GM21390 (cell line): ENCODE measurements around the gene LRSAM1.
"Not testable (repeated sequence)": the region's sequence is repeated elsewhere in the genome, so short reads cannot be mapped to it uniquely, and the experiment has no call there.

Experiments
- ATAC-seq: cut with Tn5 transposase; IDR thresholded peaks from one replicate; pipeline ENCODE4 v1.9.1; 2021; ENCODE audit not compliant: unreplicated experiment

LRSAM1 gene

GRCh38 chr9:127455324-127455992 lies 4.1 kb downstream of the LRSAM1 start:
- ATAC-seq = no peak

DNA sequence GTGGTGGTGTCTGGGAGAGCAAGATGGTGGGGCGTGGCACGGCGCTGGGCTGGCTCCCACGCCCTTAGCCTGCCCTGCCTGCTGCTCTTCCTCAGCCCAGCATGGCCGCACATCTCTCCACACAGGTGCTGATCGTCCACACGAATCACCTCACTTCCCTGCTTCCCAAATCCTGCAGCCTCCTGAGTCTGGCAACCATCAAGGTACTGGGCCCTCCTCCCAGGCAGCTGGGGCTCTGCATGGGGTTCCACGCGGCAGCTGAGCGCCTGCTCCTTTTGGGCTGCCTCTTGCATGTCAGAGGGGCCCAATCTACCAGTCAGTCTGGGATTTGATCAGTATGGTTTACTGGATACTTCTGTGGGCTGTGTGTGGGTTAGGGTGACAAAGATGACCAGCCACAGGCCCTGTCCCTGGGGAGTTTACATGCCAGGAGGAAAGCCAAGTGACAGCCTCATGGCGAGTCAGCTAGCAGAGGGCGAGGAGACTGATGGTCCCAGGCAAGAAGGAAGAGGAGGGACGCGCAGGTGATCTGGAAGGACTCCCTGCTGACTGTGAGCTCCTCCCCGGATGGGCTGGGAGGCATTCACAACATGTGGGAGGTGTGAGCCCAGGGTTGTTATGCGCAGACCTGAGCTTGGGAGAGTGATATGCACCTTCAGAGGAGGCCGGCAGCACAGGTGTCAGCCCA lies 6.0 kb downstream of the LRSAM1 start:
- ATAC-seq = no peak

- no peak for ATAC-seq
These were observed 7.6 kb downstream of the LRSAM1 start for GRCh38 chr9:127458921-127459320.

DNA sequence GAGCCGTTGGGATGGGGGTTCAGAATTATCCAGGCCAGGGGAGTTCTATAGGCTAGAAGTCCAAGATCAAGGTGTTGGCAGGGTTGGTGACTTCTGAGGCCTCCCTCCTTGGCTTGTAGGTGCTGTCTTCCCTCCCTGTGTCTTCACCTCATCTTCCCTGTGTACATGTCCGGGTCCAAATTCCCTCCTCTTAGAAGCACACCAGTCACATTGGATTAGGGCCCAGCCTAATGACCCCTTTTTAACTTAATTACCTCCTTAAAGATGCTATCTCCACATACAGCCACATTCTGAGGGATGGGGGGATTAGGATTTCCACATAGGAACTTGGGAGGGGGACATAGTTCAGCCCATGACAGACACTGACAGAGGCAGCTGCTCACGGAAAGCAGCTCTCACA lies 12.1 kb downstream of the LRSAM1 start:
- ATAC-seq = no peak

DNA sequence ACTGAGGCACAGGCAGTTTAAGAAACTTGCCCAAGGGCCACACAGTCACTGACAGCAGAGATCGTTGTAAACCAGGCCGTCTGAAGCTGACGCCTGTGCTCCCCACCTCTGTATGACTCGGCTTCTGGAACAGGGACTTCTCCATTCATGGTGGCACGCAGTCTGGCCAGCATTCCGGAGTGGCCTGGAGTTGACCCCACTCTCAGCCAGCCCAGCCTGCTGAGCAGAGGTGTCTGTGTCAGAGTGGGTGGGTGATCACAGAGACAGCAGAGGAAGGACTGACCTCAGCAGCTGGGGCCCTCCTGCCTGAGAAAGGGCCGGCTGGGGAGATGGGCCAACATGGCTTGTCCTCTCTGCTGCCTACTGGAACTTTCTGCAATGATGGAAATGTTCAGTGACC lies 12.6 kb downstream of the LRSAM1 start:
- ATAC-seq = no peak

GRCh38 chr9:127466407-127466917 lies 15.2 kb downstream of the LRSAM1 start:
- not testable (repeated sequence) for ATAC-seq

DNA sequence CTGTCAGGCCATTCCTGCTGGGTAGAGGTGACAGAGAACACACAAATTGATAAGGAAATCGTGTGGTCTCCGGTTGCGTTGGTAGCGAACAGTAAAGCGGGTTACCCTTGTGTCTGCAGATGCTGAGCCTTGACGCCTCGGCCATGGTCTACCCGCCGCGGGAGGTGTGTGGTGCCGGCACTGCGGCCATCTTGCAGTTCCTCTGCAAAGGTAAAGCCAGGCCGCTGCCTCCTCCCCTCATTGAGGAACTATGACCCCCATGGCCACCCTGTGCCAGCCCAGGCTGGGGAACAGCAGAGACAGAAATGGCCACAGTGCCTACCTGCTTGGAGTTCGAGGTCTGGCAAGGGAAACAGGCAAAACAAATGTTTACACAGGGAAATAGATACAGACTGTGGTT lies 16.3 kb downstream of the LRSAM1 start:
- no peak for ATAC-seq

GRCh38 chr9:127470662-127471061 lies 19.4 kb downstream of the LRSAM1 start:
- ATAC-seq = no peak

DNA sequence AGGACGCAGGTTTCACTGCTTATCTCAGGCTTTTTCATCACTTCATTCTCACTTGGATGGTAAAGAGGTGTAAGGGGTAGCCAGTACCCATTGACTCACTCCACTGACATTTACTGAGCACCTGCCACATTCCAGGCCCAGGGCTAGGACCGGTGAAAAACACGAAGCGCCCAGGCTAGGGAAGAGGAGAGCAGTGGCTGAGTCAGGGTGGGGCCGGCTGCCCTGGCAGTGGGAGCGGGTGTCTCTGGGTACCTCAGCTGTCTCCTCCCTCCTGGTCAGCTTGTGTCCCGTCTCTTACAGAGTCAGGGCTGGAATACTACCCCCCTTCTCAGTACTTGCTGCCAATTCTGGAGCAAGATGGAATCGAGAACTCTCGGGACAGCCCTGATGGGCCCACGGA lies 22.2 kb downstream of the LRSAM1 start:
- ATAC-seq = no peak

- no peak for ATAC-seq
These were observed 22.6 kb downstream of the LRSAM1 start for GRCh38 chr9:127473932-127474331.

DNA sequence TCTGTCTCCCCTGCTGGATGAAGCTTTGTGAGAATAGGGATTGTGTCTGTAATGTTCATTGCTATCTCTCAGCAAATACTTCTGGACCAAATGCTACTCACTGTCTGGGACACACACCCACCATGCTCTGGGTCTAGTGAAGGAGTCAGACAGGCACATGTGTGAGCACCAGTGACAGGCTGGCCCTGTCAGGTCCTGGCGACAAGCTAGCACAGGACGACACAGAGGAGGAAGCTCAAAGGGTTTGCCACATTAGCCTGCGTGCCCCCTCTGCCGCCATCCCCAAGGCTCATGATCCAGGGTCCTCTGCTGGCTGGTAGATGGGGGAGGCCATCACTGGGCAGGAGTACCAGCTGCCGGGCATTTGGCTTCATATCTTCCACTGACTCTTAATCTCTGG lies 23.3 kb downstream of the LRSAM1 start:
- no peak for ATAC-seq

DNA sequence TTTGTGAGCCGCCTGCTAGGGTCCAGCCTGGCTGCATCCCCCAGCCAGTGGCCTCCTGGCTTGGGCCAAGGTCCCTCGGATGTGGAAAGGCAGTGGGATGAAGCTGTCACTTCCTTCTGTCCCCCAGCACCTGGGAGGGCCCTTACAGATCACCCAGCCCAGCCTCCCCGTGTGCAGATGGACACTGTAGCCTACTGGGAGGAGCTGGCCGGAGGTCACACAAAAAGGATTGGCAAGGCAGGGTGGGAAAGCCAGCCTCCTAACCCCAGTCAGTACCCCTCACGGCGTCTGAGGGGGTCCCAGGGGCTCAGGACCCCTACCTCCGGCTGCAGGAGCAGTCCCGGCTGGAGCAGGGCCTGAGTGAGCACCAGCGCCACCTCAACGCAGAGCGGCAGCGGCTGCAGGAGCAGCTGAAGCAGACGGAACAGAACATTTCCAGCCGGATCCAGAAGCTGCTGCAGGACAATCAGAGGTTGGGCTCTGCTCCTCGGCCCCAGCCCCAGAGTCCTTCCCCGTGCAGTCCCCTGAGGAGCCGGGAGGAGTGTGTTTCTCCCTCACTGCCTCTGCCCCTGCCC lies 28.3 kb downstream of the LRSAM1 start:
- ATAC-seq = no peak

DNA sequence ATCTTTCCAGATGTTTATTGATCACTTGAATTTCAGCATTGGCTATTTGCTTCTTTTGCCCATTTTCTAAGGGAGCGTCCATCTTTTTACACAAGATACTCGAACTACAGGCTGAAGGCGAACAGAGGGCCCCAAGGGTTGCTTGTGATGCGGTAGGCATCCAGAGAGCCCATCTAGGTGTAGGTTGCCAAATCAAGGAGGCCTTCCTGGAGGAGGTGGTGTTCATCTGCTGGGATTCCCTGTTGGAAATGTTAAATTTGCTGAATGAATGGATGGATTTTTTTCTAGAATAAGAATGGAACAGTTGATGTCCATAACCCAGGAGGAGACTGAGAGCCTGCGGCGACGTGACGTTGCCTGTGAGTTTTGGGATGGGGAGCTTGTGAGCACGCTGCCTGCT lies 31.4 kb downstream of the LRSAM1 start:
- no peak for ATAC-seq

GRCh38 chr9:127485995-127486394 lies 34.7 kb downstream of the LRSAM1 start:
- ATAC-seq = no peak

DNA sequence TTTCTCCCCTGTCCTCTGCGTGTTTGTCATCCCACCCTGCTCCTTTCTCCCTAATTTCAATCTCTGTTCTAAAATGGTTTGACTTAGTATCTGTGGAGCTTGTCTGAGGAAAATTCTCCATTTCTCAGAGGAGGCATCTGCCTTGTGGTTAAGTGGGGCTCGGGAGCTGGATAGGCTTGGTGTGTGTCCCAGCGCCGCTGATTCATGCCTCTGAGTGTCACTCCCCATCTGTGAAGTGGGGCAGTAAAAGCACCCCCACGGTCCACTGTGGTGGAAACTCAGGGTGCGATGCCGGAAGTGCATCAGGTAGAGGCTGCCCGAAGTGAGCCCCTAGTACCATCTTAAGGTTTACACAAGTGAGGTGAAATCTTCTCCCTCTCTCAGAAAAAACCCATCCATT lies 37.6 kb downstream of the LRSAM1 start:
- no peak for ATAC-seq

DNA sequence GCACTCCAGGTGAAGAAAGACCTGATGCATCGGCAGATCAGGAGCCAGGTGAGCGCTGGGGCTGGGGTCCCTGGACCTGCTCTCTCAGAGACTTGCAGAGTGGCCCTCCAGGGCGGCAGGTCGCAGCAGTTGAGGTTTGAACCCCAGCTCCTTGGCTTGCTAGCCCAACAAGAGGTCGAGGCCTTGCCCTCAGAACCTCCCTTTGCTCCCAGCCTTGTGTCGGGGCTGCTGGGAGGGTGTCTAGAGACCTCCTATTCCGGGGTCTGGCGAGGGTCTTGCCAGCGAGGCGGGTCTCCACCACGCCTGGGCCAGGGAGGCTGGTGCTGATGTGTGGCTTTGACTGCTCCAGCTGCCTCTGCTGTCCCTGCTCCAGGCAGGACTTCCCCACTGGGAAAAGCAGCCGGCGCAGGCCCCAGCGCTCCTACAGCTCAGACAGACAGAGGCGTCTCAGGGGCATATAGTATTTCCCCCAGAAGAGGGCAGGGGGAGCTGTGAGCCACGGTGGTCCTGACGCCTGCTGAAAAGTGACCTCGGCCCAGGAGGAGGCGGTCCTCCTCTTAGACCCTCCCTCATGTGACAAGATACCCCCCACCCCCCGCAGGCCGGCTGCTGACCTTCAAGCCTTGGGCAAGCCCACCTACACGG lies 38.3 kb downstream of the LRSAM1 start:
- ATAC-seq = no peak

DNA sequence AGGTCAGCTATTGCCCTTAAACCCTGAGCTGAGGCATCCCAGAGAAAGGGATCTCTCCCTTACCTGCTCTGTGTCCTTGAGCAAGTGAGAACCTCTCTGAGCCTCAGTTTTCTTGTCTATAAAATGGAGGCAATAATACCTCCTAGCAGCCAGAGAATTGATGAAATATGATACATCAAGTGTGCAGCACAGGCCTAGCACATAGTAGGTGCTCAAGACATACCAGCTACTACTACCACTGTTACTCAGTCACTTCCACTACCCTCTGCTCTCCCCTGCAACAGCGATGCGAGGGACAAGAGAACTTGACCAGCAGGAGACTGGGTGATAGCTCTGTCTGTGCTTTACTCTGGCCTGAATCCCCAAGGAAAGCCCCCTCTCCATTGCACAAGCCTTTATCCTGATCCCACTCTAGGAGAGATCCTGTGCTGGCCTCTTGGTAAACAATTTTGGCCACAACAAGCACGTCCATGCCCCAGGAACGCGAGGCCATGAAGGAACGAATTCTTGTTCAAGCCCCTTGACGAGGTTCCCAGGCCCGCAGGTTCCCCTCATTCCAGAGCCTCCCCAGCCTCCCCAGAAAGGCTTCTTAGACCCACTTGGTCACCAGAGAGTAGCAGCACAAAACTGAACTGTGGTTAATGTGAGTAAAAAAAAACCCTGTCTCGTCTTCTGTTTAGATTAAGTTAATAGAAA lies 39.4 kb downstream of the LRSAM1 start:
- ATAC-seq = no peak

DNA sequence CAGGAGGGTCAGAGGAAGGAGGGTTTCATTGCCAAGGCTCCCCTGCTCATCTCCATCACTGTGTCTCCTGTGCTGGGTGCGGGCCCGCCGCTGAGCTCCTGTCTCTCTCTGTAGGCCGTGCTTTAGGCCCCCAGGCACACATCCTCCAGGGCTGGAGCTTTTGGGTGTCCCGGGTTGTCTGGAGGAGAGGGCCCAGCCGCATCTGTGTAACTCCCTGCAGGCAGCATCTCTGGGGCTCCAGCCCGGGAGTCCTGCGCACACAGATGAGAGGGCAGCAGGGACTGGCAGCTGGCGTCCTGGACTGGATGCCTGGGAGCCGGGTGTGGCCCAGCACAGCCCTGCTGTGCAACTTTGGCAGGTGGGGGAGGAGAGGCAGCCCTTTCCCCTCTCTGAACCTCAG lies 40.2 kb downstream of the LRSAM1 start:
- no peak for ATAC-seq

- no peak for ATAC-seq
These were observed 41.3 kb downstream of the LRSAM1 start for GRCh38 chr9:127492616-127493015.

GRCh38 chr9:127493592-127494303 lies 42.4 kb downstream of the LRSAM1 start:
- no peak for ATAC-seq

DNA sequence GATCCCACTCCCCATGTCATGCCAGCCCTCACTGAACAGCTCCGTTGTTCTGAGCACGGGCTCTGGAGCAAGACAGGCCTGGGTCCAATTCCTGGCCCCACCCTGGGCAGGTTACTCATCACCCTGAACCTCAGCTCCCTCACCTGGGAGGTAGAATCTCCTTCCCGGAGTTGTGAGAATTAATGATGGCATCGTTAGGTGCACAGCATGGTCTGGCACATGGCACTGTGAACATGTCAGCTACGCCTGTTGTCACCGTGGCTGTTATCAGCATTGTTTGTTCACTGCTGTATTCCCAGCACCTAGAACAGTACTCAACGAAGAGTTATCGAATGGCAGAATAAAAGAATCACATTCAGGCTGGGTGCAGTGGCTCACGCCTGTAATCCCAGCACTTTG lies 43.0 kb downstream of the LRSAM1 start:
- ATAC-seq = no peak
